PFSK-1 (cell line): Measurements from ENCODE around the gene DIO1.

Experiments
- POLR2AphosphoS5 ChIP-seq: IDR thresholded peaks from 2 replicates; pipeline ENCODE4 v1.6.1; 2012; ENCODE audit warnings: low read depth, mild to moderate bottlenecking, control low read depth, low read length, moderate library complexity
- REST ChIP-seq, 2 experiments: IDR thresholded peaks; 2 replicates each; pipeline versions ENCODE4 v1.6.1 to v1.8.0; 2011 to 2012; ENCODE audit warnings: low read depth in 2 of 2, low read length in 2 of 2, control low read depth in 1 of 2, inconsistent platforms in 1 of 2, mild to moderate bottlenecking in 1 of 2, moderate library complexity in 1 of 2; ENCODE audit not compliant: insufficient read depth in 1 of 2
- SIN3A ChIP-seq: IDR thresholded peaks from 2 replicates; pipeline ENCODE4 v1.6.1; 2012; ENCODE audit warnings: mild to moderate bottlenecking, low read length, moderate library complexity, borderline replicate concordance; ENCODE audit not compliant: insufficient read depth
- TAF1 ChIP-seq: IDR thresholded peaks from 2 replicates; pipeline ENCODE4 v1.6.1; 2012; ENCODE audit warnings: low read length, control low read depth, borderline replicate concordance; ENCODE audit not compliant: insufficient read depth

GRCh38 chr1:53948291-53948690 lies 54.3 kb downstream of the DIO1 start:
- TF ChIP-seq POLR2AphosphoS5, result no peak
- no peak for TF ChIP-seq REST (IDR thresholded peaks at IDR 0.05; ENCODE audit: insufficient read depth in 1 of 2, low read depth in 2 of 2, low read length in 2 of 2)
- no peak for TF ChIP-seq TAF1
- TF ChIP-seq SIN3A, result no peak
